WTC11 (cell line): ENCODE results near the gene ACAD9.

ENCODE experiments used
- CBFB ChIP-seq: sonication (generic); formaldehyde crosslinking; IDR thresholded peaks from 2 replicates; pipeline ENCODE4 v1.8.1; 2022; ENCODE audit warnings: mild to moderate bottlenecking, low read depth, missing genetic modification reagents
- ESRRA ChIP-seq: sonication (generic); formaldehyde crosslinking; IDR thresholded peaks from 2 replicates; pipeline ENCODE4 v1.8.1; 2022; ENCODE audit warnings: mild to moderate bottlenecking, missing genetic modification reagents, borderline replicate concordance
- FOXJ3 ChIP-seq: sonication (generic); formaldehyde crosslinking; IDR thresholded peaks from 2 replicates; pipeline ENCODE4 v1.9.0; 2021; ENCODE audit warnings: missing genetic modification reagents, mild to moderate bottlenecking, borderline replicate concordance
- GABPB1 ChIP-seq: sonication (generic); formaldehyde crosslinking; IDR thresholded peaks from 2 replicates; pipeline ENCODE4 v1.8.1; 2023; ENCODE audit warnings: mild to moderate bottlenecking, missing genetic modification reagents
- MYBL2 ChIP-seq: sonication (generic); formaldehyde crosslinking; IDR thresholded peaks from 2 replicates; pipeline ENCODE4 v1.8.1; 2023; ENCODE audit warnings: mild to moderate bottlenecking, moderate library complexity, missing genetic modification reagents
- NFE2L1 ChIP-seq: sonication (generic); formaldehyde crosslinking; IDR thresholded peaks from 2 replicates; pipeline ENCODE4 v1.8.1; 2023; ENCODE audit warnings: missing genetic modification reagents
- NR3C1 ChIP-seq: sonication (generic); formaldehyde crosslinking; conservative IDR thresholded peaks from 2 replicates; pipeline ENCODE4 v1.8.1; 2023; ENCODE audit warnings: low read depth, mild to moderate bottlenecking, missing genetic modification reagents
- PRRX2 ChIP-seq: fragments of 250-450 bp; sonication (Bioruptor Pico); IDR thresholded peaks from 2 replicates; pipeline ENCODE4 v1.8.0; 2021; ENCODE audit warnings: mild to moderate bottlenecking
- SMAD4 ChIP-seq: sonication (generic); formaldehyde crosslinking; IDR thresholded peaks from 2 replicates; pipeline ENCODE4 v1.8.0; 2022; ENCODE audit warnings: mild to moderate bottlenecking, missing genetic modification reagents
- TCF7 ChIP-seq: sonication (generic); formaldehyde crosslinking; IDR thresholded peaks from 2 replicates; pipeline ENCODE4 v1.8.0; 2022; ENCODE audit warnings: mild to moderate bottlenecking, low read depth, missing genetic modification reagents, moderate library complexity
- TP53 ChIP-seq: sonication (generic); formaldehyde crosslinking; IDR thresholded peaks from 2 replicates; pipeline ENCODE4 v1.8.1; 2023; ENCODE audit warnings: mild to moderate bottlenecking, missing genetic modification reagents
- TF ChIP-seq, protein P1 (sequence below): sonication (generic); formaldehyde crosslinking; conservative IDR thresholded peaks from 2 replicates; pipeline ENCODE4 v1.8.1; 2022; ENCODE audit warnings: mild to moderate bottlenecking, missing genetic modification reagents
- TF ChIP-seq, protein P2 (sequence below): fragments of 200-600 bp; IDR thresholded peaks from 2 replicates; pipeline ENCODE4 v1.8.0; 2022; ENCODE audit warnings: antibody characterized with exemption
- TF ChIP-seq, protein P3 (sequence below): sonication (generic); formaldehyde crosslinking; IDR thresholded peaks from 2 replicates; pipeline ENCODE4 v1.8.0; 2022; ENCODE audit warnings: mild to moderate bottlenecking, missing genetic modification reagents

DNA sequence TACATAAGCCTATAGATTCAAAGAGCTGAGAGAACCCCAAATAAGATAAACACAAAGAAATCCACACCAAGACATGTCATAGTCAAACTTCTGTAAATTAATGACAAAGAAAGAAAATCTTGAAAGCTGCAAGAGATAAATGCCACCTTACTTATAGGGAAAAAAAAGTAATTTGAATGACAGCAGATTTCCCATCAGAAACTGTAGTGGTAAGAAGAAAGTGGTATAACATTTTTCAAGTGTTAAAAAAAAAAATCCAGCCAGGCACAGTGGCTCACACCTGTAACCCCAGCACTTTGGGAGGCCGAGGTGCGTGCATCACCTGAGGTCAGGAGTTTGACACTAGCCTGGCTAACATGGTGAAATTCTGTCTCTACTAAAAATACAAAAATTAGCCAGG is 77.0 kb downstream of the ACAD9 start:
- TF ChIP-seq, protein P1, sequence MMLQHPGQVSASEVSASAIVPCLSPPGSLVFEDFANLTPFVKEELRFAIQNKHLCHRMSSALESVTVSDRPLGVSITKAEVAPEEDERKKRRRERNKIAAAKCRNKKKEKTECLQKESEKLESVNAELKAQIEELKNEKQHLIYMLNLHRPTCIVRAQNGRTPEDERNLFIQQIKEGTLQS (CRISPR knock-in tag), result no peak
- TF ChIP-seq, protein P2, sequence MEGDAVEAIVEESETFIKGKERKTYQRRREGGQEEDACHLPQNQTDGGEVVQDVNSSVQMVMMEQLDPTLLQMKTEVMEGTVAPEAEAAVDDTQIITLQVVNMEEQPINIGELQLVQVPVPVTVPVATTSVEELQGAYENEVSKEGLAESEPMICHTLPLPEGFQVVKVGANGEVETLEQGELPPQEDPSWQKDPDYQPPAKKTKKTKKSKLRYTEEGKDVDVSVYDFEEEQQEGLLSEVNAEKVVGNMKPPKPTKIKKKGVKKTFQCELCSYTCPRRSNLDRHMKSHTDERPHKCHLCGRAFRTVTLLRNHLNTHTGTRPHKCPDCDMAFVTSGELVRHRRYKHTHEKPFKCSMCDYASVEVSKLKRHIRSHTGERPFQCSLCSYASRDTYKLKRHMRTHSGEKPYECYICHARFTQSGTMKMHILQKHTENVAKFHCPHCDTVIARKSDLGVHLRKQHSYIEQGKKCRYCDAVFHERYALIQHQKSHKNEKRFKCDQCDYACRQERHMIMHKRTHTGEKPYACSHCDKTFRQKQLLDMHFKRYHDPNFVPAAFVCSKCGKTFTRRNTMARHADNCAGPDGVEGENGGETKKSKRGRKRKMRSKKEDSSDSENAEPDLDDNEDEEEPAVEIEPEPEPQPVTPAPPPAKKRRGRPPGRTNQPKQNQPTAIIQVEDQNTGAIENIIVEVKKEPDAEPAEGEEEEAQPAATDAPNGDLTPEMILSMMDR, result no peak
- no peak for TF ChIP-seq GABPB1
- no peak for TF ChIP-seq MYBL2 (CRISPR knock-in tag)
- no peak for TF ChIP-seq TP53
- TF ChIP-seq FOXJ3, result no peak
- TF ChIP-seq TCF7 (CRISPR knock-in tag), result no peak
- TF ChIP-seq ESRRA, result no peak
- TF ChIP-seq NR3C1, result no peak
- TF ChIP-seq SMAD4 (CRISPR knock-in tag), result no peak
- no peak for TF ChIP-seq CBFB (CRISPR knock-in tag)
- no peak for TF ChIP-seq PRRX2
- TF ChIP-seq, protein P3, sequence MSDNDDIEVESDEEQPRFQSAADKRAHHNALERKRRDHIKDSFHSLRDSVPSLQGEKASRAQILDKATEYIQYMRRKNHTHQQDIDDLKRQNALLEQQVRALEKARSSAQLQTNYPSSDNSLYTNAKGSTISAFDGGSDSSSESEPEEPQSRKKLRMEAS, result no peak
- no peak for TF ChIP-seq NFE2L1 (CRISPR knock-in tag)
